ENCODE data around the gene CDH13. TPM values are rescaled to one million over a fixed set of nuclear protein-coding genes. Genes with fewer than 3 reads are reported as not detected.

Gene CDH13
- total and polyA plus RNA-seq, 2 experiments from 2014 or later: 2.9 to 4.8 TPM

DNA sequence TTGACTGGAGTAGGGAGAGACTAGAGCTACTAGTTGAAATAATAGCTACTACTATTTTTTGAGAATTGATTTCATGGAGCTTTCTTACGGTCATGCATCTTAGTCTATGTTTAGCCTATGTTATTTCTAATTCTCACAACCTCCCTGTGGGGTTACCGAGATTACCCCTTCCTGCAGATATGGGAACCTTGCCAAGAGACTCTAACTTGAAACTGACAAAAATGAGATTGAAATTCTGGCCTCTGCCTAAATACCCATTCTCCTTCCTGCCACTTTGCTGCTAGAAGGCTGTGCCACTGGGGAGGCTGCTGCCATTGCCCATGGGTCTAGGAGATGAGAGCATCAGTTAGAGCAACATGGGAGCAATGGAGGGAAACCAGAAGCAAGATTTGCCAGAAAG, 410.3 kb downstream of the CDH13 start:
- TF ChIP-seq, protein P1, sequence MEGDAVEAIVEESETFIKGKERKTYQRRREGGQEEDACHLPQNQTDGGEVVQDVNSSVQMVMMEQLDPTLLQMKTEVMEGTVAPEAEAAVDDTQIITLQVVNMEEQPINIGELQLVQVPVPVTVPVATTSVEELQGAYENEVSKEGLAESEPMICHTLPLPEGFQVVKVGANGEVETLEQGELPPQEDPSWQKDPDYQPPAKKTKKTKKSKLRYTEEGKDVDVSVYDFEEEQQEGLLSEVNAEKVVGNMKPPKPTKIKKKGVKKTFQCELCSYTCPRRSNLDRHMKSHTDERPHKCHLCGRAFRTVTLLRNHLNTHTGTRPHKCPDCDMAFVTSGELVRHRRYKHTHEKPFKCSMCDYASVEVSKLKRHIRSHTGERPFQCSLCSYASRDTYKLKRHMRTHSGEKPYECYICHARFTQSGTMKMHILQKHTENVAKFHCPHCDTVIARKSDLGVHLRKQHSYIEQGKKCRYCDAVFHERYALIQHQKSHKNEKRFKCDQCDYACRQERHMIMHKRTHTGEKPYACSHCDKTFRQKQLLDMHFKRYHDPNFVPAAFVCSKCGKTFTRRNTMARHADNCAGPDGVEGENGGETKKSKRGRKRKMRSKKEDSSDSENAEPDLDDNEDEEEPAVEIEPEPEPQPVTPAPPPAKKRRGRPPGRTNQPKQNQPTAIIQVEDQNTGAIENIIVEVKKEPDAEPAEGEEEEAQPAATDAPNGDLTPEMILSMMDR (IDR thresholded peaks at IDR 0.05; ENCODE audit: low read depth, low read length): no peak
- no peaks in the 10 kb centered on the region for H3K9me3 ChIP-seq (ENCODE audit: low read depth)
- H3K36me3 ChIP-seq: no peaks in the 10 kb centered on the region
- H3K4me3 ChIP-seq: no peak overlapping the region
- H3K4me1 ChIP-seq (ENCODE audit: low read depth): no peaks in the 10 kb centered on the region
- H3K27me3 ChIP-seq: no peaks in the 10 kb centered on the region
- no peak overlapping the region for H3K27ac ChIP-seq
- DNase-seq (ENCODE audit: low read depth in 1 of 2, low spot score in 1 of 2): peak in 1 of 2 donors; percentile 2

GRCh38 chr16:83037884-83038283, 411.1 kb downstream of the CDH13 start:
- Histone ChIP-seq H3K9me3 (ENCODE audit: low read depth) (no peaks in the 10 kb centered on the region), H3K27ac (no peak overlapping the region), H3K4me3 (no peak overlapping the region), H3K36me3 (no peaks in the 10 kb centered on the region), H3K27me3 (no peaks in the 10 kb centered on the region), H3K4me1 (ENCODE audit: low read depth) (no peaks in the 10 kb centered on the region)
- TF ChIP-seq, protein P1 (IDR thresholded peaks at IDR 0.05; ENCODE audit: low read depth, low read length): no peak
- no peak for DNase-seq (ENCODE audit: low read depth in 1 of 2, low spot score in 1 of 2)

DNA sequence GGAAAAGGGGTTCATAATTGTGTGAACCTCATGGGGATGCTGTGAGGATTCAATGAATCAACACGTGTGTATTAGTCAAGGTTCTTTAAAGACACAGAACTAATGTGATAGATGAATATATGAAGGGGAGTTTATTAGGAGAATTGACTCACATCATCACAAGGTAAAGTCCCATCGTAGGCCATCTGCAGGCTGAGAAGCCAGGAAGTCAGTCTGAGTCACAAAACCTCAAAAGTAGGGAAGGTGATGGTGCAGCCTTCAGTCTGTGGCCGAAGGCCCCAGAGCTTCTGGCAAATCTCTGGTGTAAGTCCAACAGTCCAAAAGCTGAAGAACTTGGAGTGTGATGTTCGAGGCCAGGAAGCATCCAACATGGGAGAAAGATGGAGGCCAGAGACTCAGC, 413.4 kb downstream of the CDH13 start:
- H3K36me3 ChIP-seq: no peaks in the 10 kb centered on the region
- no peak for DNase-seq (ENCODE audit: low read depth in 1 of 2, low spot score in 1 of 2)
- H3K27me3 ChIP-seq: no peaks in the 10 kb centered on the region
- no peaks in the 10 kb centered on the region for H3K4me1 ChIP-seq (ENCODE audit: low read depth)
- H3K27ac ChIP-seq: no peak overlapping the region
- H3K9me3 ChIP-seq (ENCODE audit: low read depth): no peaks in the 10 kb centered on the region
- TF ChIP-seq, protein P1 (IDR thresholded peaks at IDR 0.05; ENCODE audit: low read depth, low read length): no peak
- no peak overlapping the region for H3K4me3 ChIP-seq

GRCh38 chr16:83044589-83044988, 417.8 kb downstream of the CDH13 start:
- Histone ChIP-seq H3K36me3 (no peaks in the 10 kb centered on the region), H3K4me3 (no peak overlapping the region), H3K27ac (no peak overlapping the region), H3K4me1 (ENCODE audit: low read depth) (no peaks in the 10 kb centered on the region), H3K27me3 (no peaks in the 10 kb centered on the region), H3K9me3 (ENCODE audit: low read depth) (no peaks in the 10 kb centered on the region)
- no peak for DNase-seq (ENCODE audit: low read depth in 1 of 2, low spot score in 1 of 2)
- TF ChIP-seq, protein P1 (IDR thresholded peaks at IDR 0.05; ENCODE audit: low read depth, low read length): no peak

DNA sequence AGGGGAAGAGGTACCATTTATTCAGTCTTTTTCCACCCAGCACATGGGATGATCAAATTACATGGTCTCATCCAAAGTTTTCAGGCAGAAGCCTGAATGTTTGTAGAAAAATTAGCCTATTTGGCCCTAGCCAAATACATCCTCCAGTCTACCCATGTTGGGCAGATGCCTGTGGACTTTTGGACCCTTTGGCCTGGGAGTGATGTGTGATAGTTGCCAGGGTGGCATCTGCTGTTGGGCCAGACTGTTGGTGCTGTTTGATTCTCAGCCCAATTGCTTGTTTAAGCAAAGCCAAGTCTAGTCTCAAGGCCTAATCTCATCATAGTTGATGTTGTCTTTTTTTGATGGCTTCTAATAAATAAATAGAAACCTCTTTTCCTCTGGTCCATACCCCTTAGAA, 419.0 kb downstream of the CDH13 start:
- Histone ChIP-seq H3K36me3 (no peaks in the 10 kb centered on the region), H3K27me3 (no peaks in the 10 kb centered on the region), H3K27ac (no peak overlapping the region), H3K9me3 (ENCODE audit: low read depth) (no peaks in the 10 kb centered on the region), H3K4me1 (ENCODE audit: low read depth) (no peaks in the 10 kb centered on the region), H3K4me3 (no peak overlapping the region)
- DNase-seq (ENCODE audit: low read depth in 1 of 2, low spot score in 1 of 2): no peak
- TF ChIP-seq, protein P1 (IDR thresholded peaks at IDR 0.05; ENCODE audit: low read depth, low read length): no peak

GRCh38 chr16:83046664-83047063, 419.9 kb downstream of the CDH13 start:
- Histone ChIP-seq H3K27ac (no peak overlapping the region), H3K36me3 (no peaks in the 10 kb centered on the region), H3K4me1 (ENCODE audit: low read depth) (no peaks in the 10 kb centered on the region), H3K27me3 (no peaks in the 10 kb centered on the region), H3K9me3 (ENCODE audit: low read depth) (no peaks in the 10 kb centered on the region), H3K4me3 (no peak overlapping the region)
- peak in 1 of 2 donors; percentile 24 for DNase-seq (ENCODE audit: low read depth in 1 of 2, low spot score in 1 of 2)
- TF ChIP-seq, protein P1 (IDR thresholded peaks at IDR 0.05; ENCODE audit: low read depth, low read length): no peak

Data from cardiac muscle cell (in vitro differentiated cells and primary cell).